Activated T-helper 1 cell treated with Interleukin-2 at 50 U/mL for 16 hours (primary cell): Measurements from ENCODE around the gene FAM222A.

ENCODE experiments used
- DNase-seq: peaks from one replicate; pipeline ENCODE4 v3.0.0-alpha.2; 2020; ENCODE audit warnings: low read depth

FAM222A gene

DNA sequence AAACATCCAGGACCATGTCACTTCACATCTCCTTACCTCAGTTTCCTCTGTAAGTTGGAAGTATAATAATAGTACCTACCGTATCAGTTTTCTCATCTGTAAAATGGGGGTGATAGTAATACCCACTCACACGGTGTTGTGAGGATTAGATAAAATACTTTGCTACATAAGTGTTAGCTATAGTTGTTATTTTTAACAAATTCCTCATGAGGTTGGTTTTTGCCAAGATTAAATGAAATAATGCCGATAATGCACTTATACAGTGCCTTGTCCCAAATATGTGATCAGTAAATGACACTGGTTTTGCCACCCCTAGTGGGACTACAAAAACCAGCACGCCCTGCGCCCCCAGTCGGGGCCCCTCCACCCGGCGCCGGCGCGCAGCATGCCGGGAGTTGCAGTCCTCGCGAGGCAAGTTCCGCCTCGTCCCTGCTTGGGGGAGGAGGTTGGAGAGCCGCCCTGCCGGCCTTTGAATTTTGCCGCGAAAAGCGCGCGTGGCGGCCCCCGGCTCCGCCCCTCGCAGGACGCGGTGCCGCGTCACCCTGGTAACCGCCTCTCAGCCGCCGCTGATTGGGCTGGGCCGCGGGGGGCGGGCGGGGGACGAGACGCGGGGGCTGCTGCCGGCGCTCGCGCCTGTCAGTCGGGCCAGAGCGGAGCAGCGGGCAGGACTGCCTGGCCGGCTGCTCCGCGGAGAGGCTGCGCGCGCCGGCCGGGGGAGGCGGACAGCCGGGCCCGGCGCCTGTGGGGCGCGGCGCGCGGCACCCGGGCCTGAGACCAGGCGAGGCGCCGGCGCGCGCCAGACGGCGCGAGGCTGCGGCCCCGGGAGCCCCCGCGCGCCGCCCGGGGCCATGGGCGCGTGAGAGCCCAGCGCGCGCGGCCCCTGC, at the start of gene FAM222A:
FAM222A (plus strand) TSS at position 639 of the 884 bp plus-strand sequence. CDS start 30,322 bp downstream, outside the sequence.
- DNase-seq: peak; percentile 98

DNA sequence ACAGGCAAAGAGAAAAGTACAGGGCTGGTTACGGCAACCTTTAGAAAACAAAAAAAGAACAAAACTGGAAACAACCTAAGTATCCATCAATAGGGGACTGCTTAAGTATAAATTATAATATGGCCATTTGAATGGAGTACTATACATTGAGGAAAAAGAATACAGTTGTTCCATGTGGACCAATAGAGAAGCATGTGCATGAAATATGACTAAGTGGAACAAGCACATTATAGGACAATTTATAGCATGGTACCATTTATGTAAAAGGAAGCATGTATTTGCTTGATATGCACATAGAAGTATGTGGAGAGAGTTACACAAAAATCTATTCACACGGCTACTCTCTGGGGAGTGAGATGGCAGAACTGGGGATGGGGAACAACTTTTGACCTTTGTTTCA, 49.2 kb upstream of the FAM222A start:
- DNase-seq: no peak

DNA sequence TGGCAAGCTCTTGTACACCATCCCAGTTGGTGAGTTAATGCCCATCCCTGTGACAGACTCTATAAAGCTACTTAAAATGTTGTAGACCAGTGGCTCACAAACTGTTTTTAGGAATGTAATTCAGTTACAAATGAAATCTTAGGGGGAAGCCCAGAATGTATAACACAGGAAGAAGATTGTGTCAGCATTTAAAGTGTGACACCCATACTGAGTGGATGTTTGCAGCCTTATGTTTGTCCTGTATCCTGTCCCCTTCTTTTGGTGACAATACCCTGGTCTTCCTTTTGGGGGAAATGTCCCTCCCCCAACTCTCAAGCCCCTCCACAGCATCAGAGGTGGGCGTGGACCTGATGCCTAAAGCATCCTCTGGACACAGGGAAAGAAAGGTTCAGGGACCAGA, 47.6 kb upstream of the FAM222A start:
- DNase-seq: no peak

DNA sequence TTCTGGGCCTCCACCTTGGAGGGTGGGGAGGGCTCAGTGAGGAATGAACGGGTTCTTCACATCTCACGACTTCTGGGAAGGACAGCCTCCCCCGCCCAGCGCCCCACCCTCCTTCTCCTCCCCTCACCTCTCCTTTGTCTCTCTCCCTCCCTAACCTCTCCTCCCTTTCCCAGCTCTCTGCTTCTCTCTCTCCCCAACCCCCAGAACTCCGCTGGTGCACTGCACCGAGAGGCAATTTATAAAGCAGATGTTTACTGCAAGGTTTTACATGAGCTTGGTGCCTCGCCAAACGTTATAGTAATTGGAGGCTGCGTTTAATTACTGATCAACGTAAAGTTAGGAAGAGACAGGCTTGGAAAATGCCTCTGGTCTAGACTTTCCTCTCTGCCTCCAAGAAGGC, 42.9 kb upstream of the FAM222A start:
- no peak for DNase-seq

DNA sequence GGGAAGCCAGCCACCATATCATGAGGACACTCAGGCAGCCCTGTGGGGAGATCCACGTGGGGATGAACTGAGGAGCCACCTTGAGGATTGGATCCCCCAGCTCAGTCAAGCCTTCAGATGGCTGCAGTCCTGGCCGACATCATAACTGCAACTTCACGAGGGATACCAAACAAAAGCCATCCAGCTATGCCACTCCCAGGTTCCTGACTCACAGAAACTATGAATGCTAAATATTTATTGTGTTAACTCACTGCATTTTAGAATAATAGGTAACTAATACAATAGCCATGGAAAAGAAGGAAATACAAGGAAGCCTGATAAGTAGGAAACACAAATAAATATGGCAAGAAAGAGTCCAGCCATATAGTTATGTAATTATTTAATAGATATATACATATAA, 42.1 kb upstream of the FAM222A start:
- no peak for DNase-seq

DNA sequence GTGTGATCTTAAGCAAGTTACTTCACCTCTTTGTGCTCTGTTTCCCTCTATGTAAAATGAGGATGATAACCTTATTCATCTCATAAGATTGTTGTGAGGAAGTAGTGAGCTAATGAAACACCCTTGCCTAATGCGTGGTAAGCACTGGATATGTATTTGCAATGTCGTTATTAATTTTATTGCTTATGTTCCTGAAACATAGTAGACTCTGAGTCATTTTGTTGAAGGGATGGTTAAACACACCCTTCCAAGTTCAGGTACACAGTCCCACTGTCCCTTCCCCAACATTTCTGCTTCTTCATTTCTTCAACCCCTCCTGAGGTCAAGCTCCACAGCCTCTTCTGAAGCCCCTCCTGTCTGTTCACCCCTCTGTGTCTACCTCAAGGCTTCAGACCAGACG, 40.2 kb upstream of the FAM222A start:
- no peak for DNase-seq

DNA sequence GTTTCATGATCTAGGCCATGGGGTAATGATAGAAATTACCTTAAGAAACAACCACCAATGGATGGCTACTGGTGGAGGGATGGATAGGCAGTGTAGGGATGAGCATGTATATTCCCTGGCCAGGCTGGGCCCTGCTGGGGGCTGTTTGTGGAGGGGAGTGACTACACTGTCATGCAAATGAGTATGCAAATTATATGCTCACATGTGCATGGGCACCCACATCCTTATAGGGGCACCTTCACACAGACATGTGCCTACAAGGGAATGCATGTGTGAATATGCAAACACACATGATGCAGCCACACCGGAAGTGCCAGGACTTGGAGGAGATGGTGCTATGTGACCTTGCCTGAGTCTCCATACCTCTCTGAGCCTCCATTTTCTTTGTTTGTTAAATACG, 39.7 kb upstream of the FAM222A start:
- no peak for DNase-seq

DNA sequence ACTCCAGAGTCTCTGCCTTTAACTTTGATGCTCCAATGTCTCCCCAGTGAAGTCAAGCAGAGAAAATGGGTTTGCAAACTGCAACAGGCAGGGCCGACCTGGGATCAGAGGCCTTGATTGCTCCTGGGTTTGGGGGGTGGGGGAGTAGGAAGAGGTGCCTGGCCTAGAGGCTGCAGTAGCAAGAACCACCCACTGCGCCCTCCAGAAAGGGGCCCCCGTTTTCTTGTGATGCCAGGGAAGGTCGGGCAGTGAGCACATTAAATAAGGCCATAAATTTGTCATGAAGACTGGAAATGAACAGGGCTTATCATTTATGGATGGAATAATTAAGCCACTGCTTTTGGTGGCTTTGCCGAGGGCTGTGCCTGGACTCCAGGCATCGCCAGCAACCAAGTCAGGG, 38.2 kb upstream of the FAM222A start:
- DNase-seq: no peak

DNA sequence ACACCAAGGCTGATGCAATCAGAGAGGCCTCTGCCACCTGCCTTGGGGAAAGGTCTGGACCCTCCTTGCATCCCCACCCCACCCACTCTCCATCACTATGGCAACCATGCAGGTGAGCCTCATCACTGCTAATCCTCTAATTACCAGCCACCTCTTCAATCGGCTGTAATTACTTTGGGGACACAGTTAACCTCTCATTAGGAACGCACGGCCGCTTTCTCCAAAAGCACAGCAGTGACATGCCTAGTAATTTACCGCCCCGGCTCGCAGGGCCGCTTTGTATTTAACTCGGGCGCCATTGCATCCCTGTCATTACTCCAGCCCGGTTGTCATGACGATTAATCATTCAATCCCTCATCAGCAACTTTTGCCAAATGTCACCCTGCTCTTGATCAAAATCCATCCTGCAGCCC, 36.3 kb upstream of the FAM222A start:
- DNase-seq: no peak

DNA sequence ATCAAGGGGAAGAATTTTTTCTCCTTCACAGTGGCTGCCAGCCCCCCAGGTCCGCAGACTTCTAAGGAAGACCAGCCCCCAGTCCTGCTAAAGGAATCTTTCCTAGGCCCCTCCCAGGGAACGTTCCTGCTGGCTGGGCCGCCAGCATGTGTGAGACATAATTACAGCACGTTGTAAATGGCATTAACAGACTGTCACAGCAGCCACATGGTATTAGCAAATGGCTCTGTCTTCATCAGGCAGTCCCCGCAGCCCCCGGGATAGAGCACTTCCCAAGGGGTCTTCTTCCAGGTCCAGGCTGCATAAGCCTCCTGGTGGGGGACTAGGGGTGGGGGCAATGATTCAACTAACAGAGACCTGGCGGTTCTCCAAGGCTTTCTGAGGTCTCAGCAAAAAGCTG, 34.9 kb upstream of the FAM222A start:
- no peak for DNase-seq

DNA sequence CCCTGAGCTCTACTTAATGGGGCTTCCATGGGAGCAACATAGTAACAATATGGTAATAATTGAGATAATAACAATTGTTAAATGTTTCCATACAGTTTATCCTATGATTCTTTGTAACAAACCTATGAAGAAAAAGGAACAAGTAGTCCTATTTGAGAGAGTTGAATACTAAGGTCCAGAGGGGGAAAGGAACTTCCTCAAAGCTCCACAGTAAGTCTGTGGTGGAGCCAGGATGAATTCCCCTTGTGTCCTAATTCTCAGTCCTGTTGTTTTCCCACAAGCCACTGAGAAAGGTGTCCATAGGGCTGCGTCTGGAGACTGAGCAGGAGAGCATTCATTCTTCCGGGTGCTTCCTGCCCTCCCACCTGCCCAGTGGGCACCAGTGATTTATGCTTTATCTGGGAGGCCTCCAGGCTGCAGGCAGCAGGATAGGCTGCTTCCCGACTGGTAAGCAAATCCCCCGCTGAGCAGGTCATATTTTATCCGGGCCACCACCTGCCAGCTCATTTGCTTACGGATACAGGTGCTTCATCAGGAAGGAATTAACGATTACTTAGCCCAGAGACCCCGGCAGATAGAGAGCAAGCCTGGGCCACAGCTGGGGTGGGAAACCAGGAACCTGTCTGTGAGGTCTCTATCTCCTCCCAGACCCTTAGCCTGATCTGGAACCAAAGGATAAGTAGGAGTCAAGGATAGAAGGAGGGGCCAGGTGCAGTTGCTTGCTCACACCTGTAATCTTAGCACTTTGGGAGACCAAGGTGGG, 33.9 kb upstream of the FAM222A start:
- DNase-seq: no peak

DNA sequence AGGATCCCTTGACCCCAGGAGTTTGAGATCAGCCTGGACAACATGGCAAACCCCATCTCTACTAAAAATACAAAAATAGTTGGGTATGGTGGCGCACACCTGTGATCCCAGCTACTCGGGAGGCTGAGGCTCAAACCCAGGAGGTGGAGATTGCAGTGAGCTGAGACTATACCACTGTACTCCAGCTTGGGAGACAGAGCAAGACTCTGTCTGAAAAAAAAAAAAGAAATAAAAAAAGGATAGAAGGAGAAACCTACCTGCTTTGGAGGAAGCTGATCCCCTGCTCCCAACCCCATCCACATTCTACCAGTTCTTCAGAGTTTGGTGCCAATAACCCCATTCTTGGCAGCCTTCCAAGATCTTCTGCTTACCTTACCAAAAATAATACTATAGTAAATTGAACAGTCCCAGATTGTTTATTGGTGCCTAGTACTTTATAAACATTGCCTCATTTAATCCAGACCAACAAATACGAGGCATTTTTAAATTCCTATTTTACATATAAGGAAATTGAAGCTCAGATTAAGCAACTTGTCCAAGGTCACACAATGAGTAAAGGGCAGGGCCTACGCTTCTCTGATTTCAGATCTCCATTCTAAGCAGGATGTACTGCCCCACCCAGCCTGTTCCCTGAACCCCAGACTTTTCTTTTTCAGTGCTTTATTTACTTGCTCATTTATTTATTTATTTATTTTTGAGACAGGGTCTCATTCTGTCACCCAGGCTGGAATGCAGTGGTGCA, 33.2 kb upstream of the FAM222A start:
- no peak for DNase-seq

DNA sequence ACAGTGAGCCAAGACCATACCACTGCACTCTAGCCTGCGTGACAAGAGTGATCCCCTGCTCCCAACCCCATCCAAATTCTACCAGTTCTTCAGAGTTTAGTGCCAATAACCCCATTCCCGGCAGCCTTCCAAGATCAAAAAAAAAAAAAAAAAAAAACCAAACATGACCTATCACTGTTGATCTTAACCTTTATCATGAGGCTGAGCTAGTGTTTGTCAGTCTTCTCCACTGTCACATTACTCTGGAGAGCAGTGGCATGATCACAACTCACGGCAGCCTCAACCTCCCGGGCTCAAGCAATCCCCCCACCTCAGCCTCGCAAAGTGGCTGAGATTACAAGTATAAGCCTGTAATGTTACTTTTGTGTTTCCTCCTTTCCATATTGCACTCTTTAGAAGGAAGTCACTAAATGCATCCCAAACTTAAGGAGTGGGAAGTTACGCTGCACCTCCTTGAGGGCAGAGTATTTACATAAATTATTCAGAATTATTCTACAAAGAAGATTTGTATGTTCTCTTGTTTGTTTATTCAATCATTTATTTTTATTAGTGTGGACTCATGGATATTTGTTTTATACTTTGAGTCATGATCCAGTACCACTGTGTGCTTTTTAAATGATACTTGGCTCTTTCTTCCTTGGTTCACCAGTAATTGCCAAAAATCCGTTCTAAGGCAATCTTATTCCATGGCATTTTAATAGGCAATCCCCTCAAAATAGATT, 31.5 kb upstream of the FAM222A start:
- no peak for DNase-seq

DNA sequence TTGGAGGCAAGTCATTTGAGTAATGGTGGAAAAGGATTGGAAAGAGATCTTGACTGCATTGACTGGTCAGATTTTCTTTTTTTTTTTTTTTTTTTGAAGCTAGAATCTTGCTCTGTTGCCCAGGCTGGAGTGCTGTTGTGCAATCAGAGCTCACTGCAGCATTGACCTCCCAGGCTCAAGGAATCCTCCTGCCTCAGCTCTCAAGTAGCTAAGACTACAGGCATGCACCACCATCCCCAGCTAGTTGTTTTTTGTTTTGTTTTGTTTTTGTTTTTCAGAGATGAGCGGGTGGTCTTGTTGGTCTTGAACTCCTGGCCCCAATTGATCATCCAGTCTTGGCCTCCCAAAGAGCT, 30.9 kb upstream of the FAM222A start:
- no peak for DNase-seq

DNA sequence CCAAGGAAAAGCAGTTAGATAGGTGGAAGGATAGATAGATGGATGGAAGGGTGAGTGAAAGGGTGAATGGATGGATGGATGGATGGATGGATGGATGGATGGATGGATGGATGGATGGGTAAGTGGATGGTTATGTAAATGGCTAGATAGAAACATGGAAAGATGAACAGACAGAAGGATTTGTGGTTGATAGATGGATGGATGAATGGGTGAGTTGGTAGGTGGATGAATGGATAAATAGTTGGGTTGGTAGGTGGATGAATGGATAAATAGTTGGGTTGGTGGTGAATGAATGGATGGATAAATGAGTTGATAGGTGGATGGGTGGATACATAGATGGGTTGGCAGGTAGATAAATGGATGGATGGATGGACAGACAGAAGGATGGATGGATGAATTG, 30.3 kb upstream of the FAM222A start:
- DNase-seq: no peak

DNA sequence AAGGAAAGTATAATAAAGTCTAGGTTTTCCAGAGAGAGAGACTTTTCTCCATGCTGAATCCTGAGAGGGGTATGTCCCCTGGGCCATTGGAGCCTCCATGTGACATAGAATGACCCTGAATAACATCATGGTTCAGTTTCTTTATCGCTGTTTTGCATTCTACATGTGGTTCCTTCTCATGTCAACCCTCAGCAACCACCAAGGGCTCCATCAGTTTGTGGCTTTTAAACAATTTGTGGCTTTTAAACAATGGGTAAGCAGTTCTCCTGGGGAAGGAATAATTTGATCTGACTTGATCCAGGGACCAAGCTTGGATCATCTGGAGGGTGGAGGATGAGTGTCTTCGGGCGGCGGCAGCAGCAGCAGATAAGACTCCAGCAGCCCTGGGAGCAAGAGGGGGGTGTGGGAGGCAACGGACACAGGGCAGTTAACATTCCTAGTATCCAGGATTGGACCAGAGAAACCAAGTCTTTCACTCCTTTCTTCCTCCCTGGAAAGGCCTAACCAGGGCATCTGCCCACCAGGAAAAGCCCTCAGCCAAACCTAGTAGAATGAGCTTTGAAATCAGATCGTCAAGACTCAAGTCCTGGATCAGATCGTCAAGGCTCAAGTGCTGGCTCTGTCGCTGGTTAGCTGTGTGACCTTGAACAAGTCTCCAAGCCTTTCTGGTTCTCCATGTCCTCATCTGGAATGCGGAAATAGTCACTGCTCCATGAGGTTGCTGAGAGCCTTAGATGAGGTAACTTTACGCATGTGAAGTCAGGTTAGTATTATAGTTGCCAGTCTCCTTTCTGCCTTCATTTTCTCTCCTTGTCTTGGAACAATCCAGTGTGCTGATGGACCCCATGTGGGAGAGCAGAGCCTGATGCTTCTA, 27.8 kb upstream of the FAM222A start:
- DNase-seq: no peak

DNA sequence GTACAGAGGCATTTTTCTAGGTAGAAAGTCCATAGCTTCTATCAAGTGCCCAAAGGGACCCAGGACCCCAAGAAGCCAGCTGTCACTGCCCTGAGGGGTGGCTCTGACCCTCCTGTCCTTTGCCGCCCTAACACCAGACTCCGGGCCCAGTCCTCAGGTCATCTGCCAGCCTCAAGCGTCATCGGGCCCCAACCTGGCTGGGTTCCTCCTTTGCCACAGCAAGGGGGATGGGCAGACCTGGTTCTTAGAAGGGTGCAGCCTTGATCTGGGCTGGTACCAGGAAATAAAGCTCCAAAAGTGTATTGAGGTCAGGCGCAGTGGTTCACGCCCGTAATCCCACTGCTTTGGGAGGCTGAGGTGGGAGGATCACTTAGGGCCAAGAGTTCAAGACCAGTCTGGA, 27.1 kb upstream of the FAM222A start:
- DNase-seq: no peak

DNA sequence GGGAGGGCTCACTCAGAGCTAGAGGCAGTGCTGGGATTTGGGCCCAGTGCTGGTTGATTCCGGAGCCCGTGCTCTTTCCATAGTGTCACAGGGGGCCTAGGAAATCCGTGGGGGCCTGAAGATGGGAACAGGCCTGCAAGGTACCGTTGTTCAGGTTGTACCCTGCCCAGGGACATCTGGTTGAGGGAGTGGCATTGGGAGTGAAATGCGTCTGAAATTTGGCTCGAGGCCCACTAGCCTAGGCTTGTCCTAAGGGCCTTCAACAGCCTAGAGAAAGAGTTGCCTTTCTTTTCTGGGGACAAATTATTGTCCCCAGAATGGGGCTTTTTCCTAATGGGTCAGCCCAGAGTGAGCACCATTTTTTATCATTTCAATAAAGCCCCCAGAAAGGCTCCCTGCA, 26.4 kb upstream of the FAM222A start:
- no peak for DNase-seq

DNA sequence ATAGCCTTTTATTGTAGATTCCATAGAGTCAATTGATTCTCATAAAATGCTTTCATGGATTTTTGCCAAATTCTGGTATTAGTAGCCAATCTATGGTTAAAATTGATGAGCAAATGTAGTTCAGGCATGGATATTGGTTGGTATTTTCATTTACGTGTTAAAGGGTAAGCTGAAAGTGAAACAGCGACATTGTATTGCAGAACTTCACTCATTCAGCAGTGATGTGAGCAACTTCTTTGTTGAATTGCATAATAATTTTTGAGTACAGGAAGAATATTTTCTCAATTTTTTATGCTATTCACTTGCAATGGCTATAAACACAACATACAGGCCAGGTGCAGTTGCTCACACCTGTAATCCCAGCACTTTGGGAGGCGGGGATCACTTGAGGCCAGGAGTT, 24.2 kb upstream of the FAM222A start:
- DNase-seq: no peak

DNA sequence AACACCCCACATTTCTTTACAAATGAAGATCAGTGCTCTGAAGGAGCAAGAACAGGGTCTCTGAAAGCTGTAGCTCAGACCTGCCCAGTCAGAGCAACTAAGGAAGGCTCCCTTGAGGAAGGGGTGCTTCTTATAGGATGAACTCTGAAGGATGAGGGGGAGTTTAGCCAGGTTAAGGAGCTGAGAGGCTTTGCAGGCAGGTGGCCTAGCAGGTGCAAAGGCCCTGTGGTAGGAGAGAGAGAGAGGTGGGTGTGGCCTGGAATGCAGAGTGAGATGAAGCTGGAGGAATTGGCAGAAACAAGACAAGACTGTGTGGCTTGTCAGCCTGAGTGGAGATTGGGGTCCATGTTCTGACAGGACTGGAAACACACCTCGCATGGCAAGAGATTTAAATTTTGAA, 20.5 kb upstream of the FAM222A start:
- no peak for DNase-seq
